Endothelial cell (in vitro differentiated cells): ENCODE data around the gene GEN1. TPM values are rescaled to one million over a fixed set of nuclear protein-coding genes. Genes with fewer than 3 reads are reported as not detected.

ENCODE experiments used
- DNase-seq: peaks from one replicate; pipeline ENCODE4 v3.0.0; 2021; ENCODE audit warnings: low spot score
- H3K27ac Mint-ChIP-seq: one replicate; pipeline ENCODE4 v1.8.0; 2021; ENCODE audit warnings: mixed read lengths, inconsistent platforms; ENCODE audit not compliant: unreplicated experiment
- H3K27me3 Mint-ChIP-seq: one replicate; pipeline ENCODE4 v1.8.0; 2021; ENCODE audit warnings: mild to moderate bottlenecking, moderate library complexity, mixed read lengths, inconsistent platforms; ENCODE audit not compliant: unreplicated experiment
- H3K36me3 Mint-ChIP-seq: one replicate; pipeline ENCODE4 v1.8.0; 2021; ENCODE audit warnings: mild to moderate bottlenecking, low read depth, mixed read lengths, inconsistent platforms; ENCODE audit not compliant: unreplicated experiment
- H3K4me1 Mint-ChIP-seq: one replicate; pipeline ENCODE4 v1.8.0; 2021; ENCODE audit warnings: mild to moderate bottlenecking, mixed read lengths, inconsistent platforms; ENCODE audit not compliant: unreplicated experiment
- H3K4me3 Mint-ChIP-seq: one replicate; pipeline ENCODE4 v1.8.0; 2021; ENCODE audit warnings: mild to moderate bottlenecking, mixed read lengths, inconsistent platforms; ENCODE audit not compliant: unreplicated experiment
- H3K9me3 Mint-ChIP-seq: one replicate; pipeline ENCODE4 v1.8.0; 2021; ENCODE audit warnings: mixed read lengths, inconsistent platforms; ENCODE audit not compliant: unreplicated experiment
- CTCF ChIP-seq: fragments of 200-600 bp; sonication (generic); IDR thresholded peaks from one replicate; pipeline ENCODE4 v1.5.0; 2021; ENCODE audit warnings: antibody characterized with exemption; ENCODE audit not compliant: unreplicated experiment
- total RNA-seq: library from RNA; stranded (reverse); fragmentation: NEBNext Ultra II Directional; extraction: Animal tissue kit (Norgen Biotek cat#: 25700); gene quantifications from one replicate; pipeline ENCODE4 v1.2.1, GENCODE V29; 2021; ENCODE audit not compliant: unreplicated experiment

Gene GEN1
- total RNA-seq, 1 donor from 2014 or later, result 12.3 TPM

- no peak overlapping the region for H3K27ac Mint-ChIP-seq
Measured at GRCh38 chr2:17815468-17816184, 61.7 kb downstream of the GEN1 start.

GRCh38 chr2:17816396-17817245, 62.7 kb downstream of the GEN1 start, which contains the start of gene MSGN1:
MSGN1 (plus strand) TSS chr2:17816460; CDS start chr2:17816519, 59 bp downstream.
- Mint-ChIP-seq H3K4me3 (no peak within 1 kb of the TSS), H3K27ac (no peak within 1 kb of the TSS), H3K4me1 (peaks cover under 1% of the 10 kb centered on the region), H3K9me3 (no peaks in the 10 kb centered on the region), H3K27me3 (no peaks in the 10 kb centered on the region), H3K36me3 (no peaks in the 10 kb centered on the region)
- no peak for DNase-seq
- TF ChIP-seq CTCF, result no peak

More at GRCh38 chr2:17815468-17816184, 61.7 kb downstream of the GEN1 start:
- H3K4me1 Mint-ChIP-seq, result no peaks in the 10 kb centered on the region
- DNase-seq, result no peak
- no peaks in the 10 kb centered on the region for H3K36me3 Mint-ChIP-seq
- TF ChIP-seq CTCF, result no peak
- no peaks in the 10 kb centered on the region for H3K27me3 Mint-ChIP-seq
- no peaks in the 10 kb centered on the region for H3K9me3 Mint-ChIP-seq
- no peak overlapping the region for H3K4me3 Mint-ChIP-seq

GRCh38 chr2:17818235-17818815, 64.4 kb downstream of the GEN1 start:
- Mint-ChIP-seq H3K9me3 (no peaks in the 10 kb centered on the region), H3K36me3 (no peaks in the 10 kb centered on the region), H3K4me3 (no peak overlapping the region), H3K27me3 (no peaks in the 10 kb centered on the region), H3K4me1 (peaks cover 4% of the 10 kb centered on the region), H3K27ac (no peak overlapping the region)
- no peak for TF ChIP-seq CTCF
- no peak for DNase-seq

GRCh38 chr2:17821080-17821479, 67.1 kb downstream of the GEN1 start:
- Mint-ChIP-seq H3K4me1 (peaks cover 4% of the 10 kb centered on the region), H3K27me3 (no peaks in the 10 kb centered on the region), H3K36me3 (no peaks in the 10 kb centered on the region), H3K9me3 (no peaks in the 10 kb centered on the region), H3K27ac (no peak overlapping the region), H3K4me3 (no peak overlapping the region)
- DNase-seq, result no peak
- no peak for TF ChIP-seq CTCF
